GM18909 (cell line): ENCODE data around the gene SLC6A16.

Experiments
- ATAC-seq: cut with Tn5 transposase; IDR thresholded peaks from one replicate; pipeline ENCODE4 v1.9.1; 2021; ENCODE audit warnings: mild to moderate bottlenecking; ENCODE audit not compliant: unreplicated experiment, poor library complexity

The SLC6A16 gene

GRCh38 chr19:49347191-49347590, 22.2 kb upstream of the SLC6A16 start:
- ATAC-seq, result no peak

DNA sequence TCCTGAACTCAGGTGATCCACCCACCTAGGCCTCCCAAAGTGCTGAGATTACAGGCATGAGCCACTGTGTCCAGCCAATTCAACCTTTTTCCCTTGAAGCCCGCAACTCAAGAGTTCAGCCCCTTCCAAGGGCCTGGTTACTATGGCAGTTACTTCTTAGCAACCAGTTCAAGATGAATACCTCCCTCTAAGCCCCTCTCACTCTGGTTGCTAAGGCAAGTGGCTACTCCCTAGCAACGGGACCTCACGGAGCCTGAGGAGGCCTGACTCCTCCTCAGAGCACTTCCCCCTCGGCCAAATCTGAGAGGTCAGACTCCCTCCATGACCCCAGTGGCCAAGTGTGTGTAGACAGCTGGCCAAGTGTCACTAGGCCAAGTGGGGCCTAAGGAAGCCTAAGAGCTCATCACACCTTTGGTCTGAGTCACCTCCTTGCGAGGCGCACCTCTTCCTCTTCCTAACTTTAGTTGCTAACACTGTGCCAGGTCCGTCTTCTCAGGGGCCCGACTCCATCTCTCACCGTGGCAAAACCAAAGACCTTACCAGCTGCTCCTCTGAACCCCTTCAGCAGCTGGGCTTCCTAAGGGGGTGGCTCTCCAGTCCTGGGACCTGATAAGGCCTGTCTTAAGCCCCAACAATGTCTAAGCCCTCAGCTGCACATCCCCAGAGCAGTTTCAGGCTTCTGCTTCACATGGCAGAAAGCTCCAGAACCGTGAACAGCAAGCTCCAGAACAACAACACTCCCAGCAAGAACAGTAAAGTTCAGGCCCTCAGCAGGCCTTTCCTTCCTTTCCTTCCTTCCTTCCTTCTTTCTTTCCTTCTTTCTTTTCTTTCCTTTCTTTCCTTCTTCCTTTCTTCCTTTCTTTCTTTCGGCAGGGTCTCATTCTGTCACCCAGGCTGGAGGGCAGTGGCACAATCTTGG, 19.8 kb upstream of the SLC6A16 start:
- no peak for ATAC-seq

DNA sequence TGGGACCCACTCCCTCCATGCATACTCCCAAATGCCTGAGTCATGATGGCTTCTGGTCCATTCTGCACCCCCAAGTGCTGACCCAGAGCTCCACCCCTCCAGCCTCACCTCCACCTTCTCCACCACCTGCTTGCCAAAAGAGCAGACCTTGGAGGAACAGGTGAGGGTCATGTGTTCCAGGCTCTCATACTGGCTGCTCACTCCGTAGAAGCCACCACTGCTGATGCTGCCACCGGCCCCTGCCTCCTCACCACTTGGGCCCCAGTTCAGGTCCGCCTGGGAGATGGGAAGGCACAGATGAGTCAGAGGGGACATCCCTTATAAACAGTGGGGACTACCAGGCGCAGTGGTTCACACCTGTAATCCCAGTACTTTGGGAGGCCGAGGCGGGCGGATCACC, 18.1 kb upstream of the SLC6A16 start:
- no peak for ATAC-seq

- no peak for ATAC-seq
These were observed 17.3 kb upstream of the SLC6A16 start for GRCh38 chr19:49342291-49342721.

DNA sequence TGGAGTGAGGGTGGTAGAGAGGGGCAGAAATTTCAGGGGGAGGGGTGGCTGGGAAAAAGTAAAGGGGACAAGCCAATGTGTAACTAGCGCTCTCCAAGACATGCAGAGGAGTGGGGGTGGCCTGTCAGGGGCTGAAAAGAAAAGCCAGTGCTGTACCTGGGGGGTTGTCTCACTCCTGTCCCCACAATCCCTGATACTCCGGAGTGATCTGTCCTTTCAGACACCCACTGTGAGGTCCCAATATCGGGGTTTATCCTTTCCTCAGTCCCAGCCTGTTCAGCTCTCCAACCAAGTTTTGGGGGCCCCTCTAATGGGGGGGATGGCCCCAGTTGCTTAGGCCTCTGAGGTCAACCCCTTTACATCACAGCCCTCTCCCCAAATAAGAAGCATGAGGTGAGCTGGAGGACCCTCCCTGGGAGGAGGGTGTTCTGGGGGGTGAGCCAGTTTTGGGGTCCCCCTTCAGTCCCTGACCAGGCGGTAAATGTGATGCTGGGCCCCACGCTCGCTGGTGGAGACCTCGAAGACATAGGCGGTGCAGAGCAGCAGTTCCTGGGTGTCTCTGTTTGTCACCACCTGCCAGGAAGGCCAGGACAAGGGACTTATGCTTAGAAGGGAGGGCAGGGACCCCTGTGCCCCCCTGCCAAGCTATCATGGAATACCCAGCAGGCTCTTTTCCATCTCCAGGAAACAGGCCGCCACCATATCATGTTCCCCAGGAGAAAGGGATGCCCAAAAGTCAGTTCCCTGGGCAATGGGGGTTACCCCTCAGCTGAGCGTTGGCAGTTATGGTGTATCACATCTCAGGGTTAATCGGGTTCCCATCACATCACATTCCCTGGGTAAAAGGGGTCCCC, 16.1 kb upstream of the SLC6A16 start:
- peak; percentile 7 for ATAC-seq

DNA sequence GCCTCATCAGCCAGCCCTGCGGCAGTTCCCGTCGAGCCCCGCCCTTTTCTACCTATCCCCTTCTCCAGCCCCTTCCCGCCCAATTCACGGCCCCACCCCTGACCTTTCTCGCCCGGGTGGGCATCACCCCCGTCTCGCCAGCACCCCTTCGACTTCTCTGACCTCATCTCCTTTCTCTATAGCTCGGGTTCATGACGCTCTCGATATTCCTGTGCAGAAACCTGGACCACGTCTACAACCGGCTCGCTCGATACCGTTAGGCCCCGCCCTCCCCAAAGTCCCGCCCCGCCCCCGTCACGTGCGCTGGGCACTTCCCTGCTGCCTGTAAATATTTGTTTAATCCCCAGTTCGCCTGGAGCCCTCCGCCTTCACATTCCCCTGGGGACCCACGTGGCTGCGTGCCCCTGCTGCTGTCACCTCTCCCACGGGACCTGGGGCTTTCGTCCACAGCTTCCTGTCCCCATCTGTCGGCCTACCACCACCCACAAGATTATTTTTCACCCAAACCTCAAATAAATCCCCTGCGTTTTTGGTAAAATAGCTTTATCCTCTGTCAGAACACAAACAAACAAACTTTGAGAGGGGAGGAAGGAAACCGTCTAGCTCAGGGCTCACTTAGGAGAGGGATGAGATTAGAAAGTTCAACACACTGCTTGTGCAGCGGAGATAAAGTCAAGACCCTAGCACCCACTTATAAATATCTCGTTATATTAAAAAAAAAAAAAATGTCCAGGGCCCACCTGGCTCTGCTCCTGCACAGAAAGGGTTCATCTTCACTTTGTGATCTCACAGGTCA, 15.3 kb upstream of the SLC6A16 start:
- ATAC-seq, result peak; percentile 60

- no peak for ATAC-seq
These were observed 14.5 kb upstream of the SLC6A16 start for GRCh38 chr19:49339301-49340068.

- no peak for ATAC-seq
These were observed 13.8 kb upstream of the SLC6A16 start for GRCh38 chr19:49338691-49339300.

DNA sequence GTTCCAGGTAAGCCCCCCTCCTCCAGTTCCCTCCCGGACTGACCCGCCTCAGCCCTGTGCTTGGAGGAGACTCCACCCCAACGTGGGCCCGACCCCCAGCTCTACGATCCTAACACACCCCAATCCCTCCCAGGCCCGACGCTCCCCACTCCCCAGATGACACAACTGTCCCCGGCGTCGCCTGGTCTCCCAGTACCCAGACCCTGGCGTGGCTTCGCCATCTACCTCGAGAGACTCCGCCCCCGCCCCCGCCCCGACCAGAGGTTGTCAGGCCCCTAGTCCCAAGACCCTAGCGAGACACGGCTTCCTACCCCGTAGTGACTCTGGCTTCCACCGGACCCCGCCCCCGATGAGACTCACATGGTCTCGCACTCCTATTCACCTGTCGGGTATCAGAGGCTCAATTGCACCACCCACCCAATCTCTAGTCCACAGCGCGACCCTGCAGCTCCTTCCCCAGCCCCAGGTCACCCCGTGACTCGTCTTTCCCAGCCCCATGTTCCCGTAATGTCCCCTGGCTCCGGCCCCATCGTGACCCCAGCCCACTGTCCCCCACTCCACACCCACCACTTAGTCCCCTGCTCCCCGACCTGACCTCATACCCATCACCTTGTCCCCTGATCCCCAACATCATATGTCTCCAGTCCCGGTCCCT, 13.2 kb upstream of the SLC6A16 start:
- ATAC-seq, result no peak

- ATAC-seq, result no peak
These were observed 12.5 kb upstream of the SLC6A16 start for GRCh38 chr19:49337267-49338022.

DNA sequence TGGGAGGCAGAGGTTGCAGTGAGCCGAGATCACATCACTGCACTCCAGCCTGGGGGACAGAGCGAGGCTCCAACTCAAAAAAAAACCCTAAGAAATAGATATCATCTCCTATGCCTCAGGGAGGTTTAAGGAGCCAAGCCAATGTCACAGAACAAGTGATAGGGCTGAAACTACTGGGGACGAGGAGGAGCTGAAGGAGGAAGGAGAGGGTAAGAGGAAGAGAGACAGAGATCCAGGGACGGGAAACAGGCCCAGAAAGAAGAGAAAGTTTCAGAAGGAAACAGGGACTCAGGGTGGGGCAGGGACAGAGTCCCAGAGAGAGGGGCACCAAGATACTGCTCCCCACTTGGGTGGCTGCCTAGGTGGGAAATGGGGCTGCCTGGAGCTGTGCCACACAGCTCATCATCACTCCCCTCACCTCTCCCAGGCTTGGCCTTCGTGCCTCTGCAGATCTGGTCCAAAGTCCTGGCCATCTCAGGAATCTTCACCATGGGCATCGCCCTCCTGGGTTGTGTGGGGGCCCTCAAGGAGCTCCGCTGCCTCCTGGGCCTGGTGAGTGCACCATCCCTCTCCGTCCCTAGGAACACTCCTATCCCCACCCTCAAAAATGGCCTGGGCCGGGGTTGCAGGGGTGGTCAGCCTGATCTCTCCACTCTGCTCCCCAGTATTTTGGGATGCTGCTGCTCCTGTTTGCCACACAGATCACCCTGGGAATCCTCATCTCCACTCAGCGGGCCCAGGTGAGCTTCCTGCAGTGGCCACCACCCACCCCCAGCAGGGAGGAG, 11.7 kb upstream of the SLC6A16 start:
- no peak for ATAC-seq

GRCh38 chr19:49335784-49336481, 10.9 kb upstream of the SLC6A16 start:
- ATAC-seq, result no peak

- no peak for ATAC-seq
These were observed 10.2 kb upstream of the SLC6A16 start, which contains the start of gene CD37 for GRCh38 chr19:49335071-49335783. Gene CD37 (plus strand): TSS chr19:49335406. CDS start chr19:49335541, 135 bp downstream.

DNA sequence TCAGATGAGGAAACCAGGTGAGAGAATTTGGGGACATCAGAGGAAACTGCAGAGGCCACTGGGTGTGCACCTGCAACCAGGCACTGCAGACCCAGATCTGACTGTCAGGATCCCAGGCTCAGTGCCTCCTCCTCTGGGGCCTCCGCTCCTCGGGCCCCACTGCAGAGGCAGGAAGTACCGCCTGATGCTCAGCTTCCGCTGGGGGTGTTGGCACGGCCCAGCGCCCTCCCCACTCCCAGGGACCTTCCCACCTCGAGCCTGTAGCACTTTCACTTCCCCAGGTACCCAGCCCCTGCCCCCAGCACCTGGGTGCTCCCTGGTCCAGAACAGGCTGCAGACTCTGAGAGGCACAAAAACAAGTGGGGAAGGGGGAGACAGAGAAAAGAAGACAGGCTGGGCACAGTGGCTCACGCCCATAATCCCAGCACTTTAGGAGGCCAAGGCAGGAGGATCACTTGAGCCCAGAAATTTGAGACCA, 8.9 kb upstream of the SLC6A16 start:
- ATAC-seq, result peak; percentile 50

- ATAC-seq, result no peak
These were observed 8.4 kb upstream of the SLC6A16 start for GRCh38 chr19:49333418-49333805.
